ENCODE measurements around the gene PTPRO.

DNA sequence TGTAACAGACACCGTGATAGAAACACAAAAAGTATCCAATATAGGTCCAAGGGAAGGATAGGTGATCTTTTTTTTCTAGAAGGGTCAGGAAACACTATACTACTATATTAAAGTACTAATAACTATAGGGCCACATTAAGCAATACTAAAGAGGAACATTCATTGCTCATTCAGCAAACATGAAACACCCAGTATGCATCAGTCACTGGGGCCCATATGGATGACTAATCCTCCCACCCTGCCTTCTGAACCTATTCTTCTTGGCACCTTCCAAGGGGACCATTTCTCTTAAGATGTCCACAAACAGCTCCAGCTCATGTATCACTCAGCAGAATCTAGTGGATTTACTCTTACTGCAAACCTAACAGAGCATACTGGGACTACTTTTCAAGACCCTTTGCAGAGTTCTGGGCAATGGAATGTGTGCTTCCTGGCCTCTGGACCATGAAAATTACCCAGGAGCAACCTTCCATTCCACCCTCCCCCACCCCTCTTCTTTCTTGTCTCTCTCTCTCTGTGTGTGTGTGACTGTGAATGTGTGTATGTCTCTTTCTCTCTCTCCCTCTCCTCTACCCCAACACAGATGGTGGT lies 279.0 kb downstream of the PTPRO start:
- TF ChIP-seq, protein P1, sequence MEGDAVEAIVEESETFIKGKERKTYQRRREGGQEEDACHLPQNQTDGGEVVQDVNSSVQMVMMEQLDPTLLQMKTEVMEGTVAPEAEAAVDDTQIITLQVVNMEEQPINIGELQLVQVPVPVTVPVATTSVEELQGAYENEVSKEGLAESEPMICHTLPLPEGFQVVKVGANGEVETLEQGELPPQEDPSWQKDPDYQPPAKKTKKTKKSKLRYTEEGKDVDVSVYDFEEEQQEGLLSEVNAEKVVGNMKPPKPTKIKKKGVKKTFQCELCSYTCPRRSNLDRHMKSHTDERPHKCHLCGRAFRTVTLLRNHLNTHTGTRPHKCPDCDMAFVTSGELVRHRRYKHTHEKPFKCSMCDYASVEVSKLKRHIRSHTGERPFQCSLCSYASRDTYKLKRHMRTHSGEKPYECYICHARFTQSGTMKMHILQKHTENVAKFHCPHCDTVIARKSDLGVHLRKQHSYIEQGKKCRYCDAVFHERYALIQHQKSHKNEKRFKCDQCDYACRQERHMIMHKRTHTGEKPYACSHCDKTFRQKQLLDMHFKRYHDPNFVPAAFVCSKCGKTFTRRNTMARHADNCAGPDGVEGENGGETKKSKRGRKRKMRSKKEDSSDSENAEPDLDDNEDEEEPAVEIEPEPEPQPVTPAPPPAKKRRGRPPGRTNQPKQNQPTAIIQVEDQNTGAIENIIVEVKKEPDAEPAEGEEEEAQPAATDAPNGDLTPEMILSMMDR (IDR thresholded peaks at IDR 0.05), result no peak
- TF ChIP-seq POLR2A (IDR thresholded peaks at IDR 0.05), result no peak
